NCI-H1694 treated with DMSO at 0.1 percent for 48 hours (cell line): ENCODE measurements around the gene TP53BP2.
"Not testable (repeated sequence)": the region's sequence is repeated elsewhere in the genome, so short reads cannot be mapped to it uniquely, and the experiment has no call there.

Experiments used
- DNase-seq: peaks from one replicate; lab custom pipeline; 2025; lab: John Stamatoyannopoulos, UW

TP53BP2 gene, protein sequence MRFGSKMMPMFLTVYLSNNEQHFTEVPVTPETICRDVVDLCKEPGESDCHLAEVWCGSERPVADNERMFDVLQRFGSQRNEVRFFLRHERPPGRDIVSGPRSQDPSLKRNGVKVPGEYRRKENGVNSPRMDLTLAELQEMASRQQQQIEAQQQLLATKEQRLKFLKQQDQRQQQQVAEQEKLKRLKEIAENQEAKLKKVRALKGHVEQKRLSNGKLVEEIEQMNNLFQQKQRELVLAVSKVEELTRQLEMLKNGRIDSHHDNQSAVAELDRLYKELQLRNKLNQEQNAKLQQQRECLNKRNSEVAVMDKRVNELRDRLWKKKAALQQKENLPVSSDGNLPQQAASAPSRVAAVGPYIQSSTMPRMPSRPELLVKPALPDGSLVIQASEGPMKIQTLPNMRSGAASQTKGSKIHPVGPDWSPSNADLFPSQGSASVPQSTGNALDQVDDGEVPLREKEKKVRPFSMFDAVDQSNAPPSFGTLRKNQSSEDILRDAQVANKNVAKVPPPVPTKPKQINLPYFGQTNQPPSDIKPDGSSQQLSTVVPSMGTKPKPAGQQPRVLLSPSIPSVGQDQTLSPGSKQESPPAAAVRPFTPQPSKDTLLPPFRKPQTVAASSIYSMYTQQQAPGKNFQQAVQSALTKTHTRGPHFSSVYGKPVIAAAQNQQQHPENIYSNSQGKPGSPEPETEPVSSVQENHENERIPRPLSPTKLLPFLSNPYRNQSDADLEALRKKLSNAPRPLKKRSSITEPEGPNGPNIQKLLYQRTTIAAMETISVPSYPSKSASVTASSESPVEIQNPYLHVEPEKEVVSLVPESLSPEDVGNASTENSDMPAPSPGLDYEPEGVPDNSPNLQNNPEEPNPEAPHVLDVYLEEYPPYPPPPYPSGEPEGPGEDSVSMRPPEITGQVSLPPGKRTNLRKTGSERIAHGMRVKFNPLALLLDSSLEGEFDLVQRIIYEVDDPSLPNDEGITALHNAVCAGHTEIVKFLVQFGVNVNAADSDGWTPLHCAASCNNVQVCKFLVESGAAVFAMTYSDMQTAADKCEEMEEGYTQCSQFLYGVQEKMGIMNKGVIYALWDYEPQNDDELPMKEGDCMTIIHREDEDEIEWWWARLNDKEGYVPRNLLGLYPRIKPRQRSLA

GRCh38 chr1:223845810-223846682 is at the start of gene TP53BP2:
TSS of gene TP53BP2 (minus strand) at chr1:223845947. CDS start at chr1:223845680, 267 bp downstream.
- peak; percentile 78 for DNase-seq

DNA sequence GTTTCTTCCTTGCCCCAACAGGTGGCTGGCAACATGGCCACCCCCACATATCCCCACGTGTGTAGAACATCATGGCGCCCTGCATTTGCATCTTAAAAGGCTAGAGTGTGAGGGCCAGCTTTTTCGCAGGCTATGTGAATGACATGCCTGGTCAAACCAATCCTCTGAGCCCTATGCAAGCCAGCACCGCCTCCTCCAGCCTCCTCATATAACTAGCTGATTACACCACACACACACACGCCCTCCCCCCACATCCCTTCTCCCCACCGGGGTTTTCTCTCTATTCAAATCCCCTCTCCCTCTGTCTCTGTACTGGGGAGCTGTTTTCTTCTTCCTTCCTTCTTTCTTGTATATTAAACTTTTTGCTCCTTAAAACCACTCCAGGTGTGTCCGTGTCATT is 44.7 kb upstream of the TP53BP2 start:
- DNase-seq = not testable (repeated sequence)

DNA sequence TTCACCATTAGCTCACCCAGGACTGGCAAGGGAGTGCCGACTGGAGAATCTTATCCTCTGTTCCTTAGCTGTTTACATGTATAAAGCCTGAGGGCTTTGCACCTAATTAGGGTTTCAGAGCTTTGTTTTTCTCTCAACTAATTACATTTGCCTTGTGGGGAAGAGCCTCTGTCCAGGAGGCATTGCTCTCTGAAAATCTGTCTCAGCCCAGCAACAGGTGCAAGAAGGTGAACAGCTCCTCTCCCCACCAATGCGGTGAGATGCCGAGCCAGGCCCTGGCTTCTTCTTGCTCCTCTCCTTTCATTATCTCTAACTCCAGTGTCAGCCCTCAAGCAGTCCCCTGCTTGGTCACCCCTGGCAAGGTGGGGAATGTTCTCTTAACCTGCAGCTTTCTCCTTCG is 43.6 kb upstream of the TP53BP2 start:
- DNase-seq = not testable (repeated sequence)

- no peak for DNase-seq
Observed at GRCh38 chr1:223887747-223888418, 42.1 kb upstream of the TP53BP2 start.

DNA sequence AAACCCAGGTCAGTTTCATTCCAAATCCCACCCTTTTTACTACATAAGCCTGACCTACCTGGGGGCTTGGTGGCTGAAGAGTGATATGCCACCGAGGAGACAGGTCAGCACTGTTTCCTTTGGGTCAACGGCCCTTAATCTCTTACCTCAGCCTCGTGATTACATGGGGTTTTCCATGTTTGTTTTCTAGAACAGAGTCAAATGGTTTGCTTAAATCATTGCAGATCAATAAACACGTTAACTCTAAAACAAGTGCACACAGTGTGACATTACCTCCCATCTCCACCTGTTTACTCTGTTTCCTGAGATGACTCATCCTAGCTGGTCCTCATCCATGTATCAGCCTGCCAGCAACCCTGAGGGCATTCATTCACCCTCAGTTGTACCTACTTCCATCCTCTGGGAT is 40.8 kb upstream of the TP53BP2 start:
- no peak for DNase-seq

DNA sequence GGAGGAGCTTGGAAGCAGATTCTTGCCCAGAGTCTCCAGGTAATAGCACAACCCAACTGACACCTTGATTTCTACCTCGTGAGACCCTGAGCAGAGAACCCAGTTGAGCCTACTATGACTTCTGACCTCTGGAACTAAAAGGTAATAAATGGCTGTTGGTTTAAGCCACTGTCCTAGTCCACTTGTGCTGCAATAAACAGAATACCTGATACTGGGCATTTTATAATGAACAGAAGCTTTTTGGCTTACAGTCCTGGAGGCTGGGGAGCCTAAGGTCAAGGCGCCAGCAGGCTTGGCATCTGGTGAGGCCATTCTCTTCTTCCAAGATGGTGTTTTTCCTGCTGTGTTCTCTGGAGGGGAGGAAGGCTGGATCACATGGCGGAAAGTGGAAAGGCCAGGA is 39.9 kb upstream of the TP53BP2 start:
- no peak for DNase-seq

- DNase-seq = no peak
Observed at GRCh38 chr1:223878598-223879325, 33.0 kb upstream of the TP53BP2 start.

GRCh38 chr1:223877804-223878203 is 32.1 kb upstream of the TP53BP2 start:
- DNase-seq = no peak

- DNase-seq = no peak
Observed at GRCh38 chr1:223876590-223876989, 30.8 kb upstream of the TP53BP2 start.

DNA sequence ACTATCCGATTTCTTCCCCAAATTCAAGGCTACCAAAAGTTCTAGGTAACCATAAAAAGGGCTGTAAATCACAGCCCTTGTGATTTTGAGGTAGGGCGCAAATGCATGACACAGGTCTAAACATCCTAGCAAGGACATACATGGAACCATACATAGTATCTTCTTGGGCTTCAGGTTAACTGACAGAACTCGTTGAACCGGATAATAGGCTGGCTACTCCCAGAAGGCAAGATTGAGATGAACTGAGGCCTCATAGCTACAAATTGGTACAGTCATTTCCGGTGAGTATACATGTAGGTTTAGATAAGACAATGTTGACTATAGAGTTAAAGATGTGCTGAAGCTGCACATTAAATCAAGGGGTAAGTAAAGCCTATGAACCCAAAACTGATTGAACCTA is 27.3 kb upstream of the TP53BP2 start:
- no peak for DNase-seq

DNA sequence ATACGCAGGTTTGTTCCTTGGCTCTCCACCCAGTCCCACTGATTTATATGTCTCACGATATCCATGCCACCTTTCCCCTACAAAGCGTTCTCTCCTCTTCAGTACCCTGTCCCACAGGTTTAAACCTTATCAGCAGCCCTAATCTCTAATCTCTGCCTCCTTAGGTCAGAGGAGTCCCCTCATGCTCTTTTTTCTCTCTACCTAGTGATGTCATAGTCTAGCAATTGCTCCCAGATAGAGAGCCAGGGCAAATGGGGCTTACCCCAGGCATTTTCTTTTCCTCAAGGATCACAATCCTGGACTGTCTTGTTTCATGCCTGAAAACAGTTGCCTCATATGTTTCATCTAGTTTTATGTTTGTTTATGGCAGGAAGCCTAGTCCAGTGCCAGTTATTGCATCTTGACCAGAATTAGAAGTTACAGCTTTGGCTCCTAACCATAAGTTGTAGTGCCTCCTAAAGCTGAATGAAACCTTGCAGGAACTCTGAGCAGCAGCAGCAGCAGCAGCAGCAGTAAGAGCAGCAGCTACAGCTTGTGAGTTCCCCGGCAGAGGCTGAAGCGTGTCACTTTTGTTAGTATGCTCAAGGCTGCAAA is 26.7 kb upstream of the TP53BP2 start:
- no peak for DNase-seq

DNA sequence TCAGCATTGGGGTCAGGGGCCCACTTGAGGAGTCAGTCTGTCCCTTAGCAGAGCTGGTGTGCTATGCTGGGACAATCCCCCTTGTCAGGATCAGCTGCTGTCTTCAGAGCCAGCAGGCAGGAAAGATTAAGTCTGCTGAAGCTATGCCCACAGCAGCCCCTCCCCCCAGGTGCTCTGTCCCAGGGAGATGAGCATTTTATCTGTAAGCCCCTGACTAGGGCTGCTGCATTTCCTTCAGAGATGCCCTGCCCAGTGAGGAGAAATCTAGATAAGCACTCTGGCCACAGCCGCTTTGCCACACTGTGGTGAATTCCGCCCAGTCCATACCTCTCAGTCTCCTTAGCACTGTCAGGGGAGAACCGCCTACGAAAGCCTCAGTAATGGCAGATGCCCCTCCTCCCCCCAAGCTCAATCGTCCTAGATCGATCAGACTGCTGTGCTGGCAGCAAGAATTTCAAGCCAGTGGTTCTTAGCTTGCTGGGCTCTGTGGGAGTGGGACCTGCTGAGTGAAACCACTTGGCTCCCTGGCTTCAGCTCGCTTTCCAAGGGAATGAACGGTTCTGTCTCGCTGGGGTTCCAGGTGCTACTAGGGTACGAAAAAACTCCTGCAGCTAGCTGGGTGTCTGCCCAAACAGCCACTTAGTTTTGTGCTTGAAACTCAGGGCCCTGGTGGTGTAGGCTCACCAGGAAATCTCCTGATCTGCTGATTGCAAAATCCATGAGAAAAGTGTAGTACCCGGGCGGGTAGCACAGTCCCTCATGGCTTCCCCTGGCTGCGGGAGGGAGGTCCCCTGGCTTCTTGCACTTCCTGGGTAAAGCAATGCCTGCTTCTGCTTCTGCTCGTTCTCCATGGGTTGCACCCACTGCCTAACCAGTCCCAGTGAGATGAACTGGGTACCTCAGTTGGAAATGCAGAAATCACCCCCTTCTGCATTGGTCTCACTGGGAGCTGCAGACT is 25.1 kb upstream of the TP53BP2 start:
- no peak for DNase-seq

DNA sequence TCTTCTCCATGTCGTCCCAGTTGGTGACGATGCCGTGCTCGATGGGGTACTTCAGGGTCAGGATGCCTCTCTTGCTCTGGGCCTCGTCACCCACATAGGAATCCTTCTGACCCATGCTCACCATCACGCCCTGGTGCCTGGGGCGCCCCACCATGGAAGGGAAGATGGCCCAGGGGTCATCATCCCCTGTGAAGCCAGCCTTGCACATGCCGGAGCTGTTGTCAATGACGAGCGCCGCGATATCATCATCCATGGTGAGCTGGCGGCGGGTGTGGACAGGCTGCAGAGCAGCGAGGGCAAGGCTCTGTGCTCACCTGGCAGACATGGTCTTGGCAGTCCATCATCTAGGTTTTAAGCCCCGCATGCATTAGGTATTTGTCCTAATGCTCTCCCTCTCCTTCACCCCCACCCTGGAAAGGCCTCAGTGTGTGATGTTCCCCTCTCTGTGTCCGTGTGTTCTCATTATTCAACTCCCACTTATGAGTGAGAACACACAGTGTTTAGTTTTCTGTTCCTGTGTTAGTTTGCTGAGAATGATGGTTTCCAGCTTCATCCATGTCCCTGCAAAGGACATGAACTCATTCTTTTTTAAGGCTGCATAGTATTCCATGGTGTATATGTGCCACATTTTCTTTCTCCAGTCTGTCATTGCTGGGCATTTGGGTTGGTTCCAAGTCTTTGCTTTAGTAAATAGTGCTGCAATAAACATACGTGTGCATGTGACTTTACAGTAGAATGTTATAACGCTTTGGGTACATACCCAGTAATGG is 19.0 kb upstream of the TP53BP2 start:
- not testable (repeated sequence) for DNase-seq

DNA sequence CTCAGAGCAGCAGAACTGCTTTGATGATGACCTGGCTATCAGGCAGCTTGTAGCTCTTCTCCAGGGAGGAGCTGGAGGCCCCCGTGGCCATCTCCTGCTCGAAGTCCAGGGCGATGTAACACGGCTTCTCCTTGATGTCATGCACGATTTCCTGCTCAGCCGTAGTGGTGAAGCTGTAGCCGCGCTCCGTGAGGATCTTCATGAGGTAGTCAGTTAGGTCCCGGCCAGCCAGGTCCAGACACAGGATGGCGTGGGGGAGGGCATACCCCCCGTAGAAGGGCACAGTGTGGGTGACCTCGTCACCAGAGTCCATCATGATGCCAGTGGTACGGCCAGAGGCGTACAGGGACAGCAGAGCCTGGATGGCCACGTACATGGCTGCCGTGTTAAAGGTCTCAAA is 18.3 kb upstream of the TP53BP2 start:
- no peak for DNase-seq

DNA sequence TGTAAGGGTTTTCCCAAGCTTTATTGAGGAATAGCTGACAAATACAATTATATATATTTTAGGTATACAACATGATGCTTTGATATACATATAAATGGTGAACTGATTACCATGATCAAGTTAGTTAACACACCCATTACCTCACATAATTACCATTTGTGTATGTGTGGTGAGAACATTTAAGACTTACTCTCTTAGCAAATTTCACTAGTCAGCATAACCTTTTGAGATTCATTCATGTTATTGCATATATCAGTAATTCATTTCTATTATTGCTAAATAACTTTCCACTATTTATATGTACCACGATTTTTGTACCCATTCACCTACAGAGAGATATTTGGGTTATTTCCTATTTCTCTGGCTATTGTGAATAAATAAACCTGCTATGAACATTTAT is 16.2 kb upstream of the TP53BP2 start:
- no peak for DNase-seq

- DNase-seq = peak; percentile 7
Observed at GRCh38 chr1:223860051-223860622, 14.4 kb upstream of the TP53BP2 start.

GRCh38 chr1:223859058-223859457 is 13.3 kb upstream of the TP53BP2 start:
- DNase-seq = no peak

DNA sequence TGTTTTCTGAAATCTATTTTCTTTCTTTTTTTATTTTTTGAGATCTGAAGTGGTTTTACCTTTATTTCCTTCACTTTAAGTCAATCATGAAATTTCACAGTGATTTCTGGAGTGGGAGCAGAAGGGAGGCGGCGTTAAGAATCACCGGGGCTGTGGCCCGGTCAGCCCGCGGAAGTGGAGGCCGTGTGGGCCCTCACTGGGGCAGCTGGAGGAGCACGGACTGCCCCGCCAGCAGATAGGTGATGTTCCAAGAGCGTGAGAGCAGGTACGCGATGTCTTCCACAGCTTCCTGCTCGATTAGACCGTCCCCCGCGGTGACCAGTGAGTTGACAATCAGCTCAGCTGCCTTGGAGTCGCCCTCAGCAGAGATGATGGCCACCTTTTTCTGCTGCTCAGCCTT is 10.6 kb upstream of the TP53BP2 start:
- no peak for DNase-seq
